ENCODE measurements around the gene ANGEL1.

Gene ANGEL1

DNA sequence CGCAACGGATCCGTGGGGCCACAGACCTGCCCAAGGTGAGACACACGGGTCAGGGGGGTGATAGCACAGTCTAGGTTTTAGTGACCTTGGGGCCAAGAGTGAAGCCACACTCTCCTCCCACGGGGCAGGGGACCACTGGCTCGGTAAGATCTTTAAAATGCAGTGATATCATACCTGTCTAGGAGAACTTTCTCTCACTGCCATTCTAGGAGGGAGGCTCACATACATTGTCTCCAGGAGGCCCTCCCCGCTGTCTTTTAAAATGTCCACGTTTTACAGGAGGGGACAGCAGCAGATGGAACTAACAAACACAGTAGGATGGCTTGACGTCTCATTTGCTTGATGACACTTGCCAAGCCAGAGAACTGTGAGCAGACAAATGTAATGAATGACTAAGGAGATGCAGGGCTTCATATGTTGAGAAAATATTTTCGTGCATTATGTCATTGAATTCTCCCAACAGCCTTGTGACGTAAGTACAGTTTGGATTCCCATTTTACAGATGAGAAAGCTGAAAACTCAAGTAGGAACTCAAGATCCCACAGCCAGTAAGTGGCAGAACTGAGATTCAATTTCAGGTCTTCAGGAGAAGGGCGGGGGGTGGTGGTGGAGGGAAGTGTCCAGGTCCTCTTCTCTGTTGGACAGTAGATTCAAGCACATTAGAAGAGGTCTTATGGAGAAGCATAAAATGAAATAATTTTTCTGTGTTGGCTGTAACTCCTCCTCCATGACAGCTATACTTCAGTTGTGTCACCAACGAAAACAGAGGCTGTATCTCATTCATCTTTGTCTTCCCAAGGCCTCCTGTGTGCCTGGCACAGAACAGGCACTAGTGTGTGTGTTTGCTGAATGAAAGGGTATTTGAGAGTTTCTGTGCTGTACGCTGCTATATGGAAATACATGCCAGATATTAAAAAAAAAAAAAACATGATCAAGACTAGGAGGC, 49.3 kb downstream of the ANGEL1 start:
- no peak for DNase-seq

DNA sequence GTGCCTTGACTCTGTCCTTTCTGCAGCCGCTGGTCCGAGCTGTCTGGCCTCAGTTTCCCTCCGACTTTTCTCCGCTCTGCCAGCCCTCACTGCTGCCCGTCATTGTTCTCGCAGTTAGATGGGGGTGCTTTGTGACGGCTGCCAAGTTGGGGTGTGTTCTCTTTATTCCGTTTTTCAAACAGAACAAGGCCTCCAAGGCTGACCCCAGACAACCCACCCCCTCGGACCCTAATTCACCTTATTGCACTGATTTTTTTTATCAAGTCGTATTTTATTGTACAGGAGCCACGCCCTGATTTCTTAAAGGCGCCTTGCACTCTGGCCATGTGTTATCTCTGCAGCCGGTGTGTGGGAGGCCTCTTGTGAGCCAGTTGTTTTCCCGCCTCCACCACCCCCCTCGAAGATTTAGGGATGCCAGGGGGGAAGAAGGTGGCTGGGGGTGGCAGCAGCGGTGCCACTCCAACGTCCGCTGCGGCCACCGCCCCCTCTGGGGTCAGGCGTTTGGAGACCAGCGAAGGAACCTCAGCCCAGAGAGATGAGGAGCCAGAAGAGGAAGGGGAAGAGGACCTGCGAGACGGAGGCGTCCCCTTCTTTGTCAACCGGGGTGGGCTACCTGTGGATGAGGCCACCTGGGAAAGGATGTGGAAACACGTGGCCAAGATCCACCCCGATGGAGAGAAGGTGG, 50.1 kb downstream of the ANGEL1 start:
- DNase-seq, result no peak

DNA sequence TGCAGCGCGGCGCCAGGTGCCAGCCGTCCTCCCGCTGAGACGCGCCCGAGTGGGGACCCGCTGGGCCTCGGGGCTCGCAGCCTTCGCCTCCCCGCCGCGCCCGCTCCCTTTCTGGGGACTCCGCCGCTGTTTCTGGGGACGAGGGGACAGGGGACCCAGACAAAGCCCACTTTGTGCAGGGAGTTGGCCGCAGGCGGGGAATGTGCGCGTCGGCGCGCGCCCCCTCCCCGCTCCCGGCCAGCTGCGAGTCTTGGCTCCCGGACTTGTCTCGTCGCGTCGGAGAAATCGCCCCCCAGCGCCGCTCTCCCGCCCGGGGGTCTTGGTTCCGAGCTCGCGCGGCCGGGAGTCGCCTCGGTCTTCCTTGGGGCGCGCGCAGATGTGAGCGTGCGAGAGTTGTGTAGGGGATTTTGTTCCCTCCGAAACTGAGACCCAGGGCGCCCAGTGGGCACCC, 50.7 kb downstream of the ANGEL1 start:
- DNase-seq, result no peak

DNA sequence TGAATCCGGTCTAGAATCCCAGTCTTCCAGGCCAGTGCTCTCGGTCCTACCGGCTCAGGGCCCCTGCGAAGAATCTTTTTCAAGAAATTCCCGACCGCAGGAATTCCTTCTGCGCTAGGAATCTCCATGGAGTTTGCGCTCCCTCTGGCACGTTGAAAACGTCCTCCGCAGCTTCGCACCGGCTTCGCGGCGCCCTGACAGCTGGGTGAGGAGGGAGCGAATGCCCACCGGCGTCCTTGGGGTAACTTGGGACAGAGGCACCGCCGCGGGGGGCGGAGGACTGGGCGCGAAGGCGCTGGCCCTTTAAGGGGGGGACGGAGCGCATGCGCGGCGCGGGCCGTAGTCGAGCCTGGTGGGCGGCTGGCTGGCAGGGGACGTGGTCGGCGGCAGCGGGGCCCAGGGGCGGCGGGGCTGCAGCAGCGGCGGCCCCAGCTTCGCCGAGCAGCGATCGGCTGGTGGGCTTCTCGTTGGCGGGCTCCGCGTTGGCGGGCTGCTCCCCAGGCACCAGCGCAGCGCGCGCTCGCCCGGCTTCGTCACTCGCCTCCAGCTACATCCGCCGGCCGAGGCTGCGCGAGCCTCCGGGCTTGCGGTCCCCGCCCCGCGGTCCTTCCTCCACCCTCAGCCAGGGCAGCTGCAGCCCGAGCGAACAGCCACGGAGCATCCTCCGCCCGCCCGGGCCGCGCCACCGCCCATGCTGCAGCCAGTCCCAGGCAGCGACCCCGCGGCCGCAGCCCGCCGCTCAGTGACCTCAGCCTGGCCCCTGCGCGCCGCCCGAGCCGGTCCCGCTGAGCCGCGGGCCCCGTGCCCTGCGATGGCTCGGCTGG, 51.3 kb downstream of the ANGEL1 start, which contains the start of gene VASH1:
TSS of gene VASH1 (plus strand) at position 333 of the 824 bp plus-strand sequence. CDS start 1,354 bp downstream, outside the sequence.
- DNase-seq, result no peak

DNA sequence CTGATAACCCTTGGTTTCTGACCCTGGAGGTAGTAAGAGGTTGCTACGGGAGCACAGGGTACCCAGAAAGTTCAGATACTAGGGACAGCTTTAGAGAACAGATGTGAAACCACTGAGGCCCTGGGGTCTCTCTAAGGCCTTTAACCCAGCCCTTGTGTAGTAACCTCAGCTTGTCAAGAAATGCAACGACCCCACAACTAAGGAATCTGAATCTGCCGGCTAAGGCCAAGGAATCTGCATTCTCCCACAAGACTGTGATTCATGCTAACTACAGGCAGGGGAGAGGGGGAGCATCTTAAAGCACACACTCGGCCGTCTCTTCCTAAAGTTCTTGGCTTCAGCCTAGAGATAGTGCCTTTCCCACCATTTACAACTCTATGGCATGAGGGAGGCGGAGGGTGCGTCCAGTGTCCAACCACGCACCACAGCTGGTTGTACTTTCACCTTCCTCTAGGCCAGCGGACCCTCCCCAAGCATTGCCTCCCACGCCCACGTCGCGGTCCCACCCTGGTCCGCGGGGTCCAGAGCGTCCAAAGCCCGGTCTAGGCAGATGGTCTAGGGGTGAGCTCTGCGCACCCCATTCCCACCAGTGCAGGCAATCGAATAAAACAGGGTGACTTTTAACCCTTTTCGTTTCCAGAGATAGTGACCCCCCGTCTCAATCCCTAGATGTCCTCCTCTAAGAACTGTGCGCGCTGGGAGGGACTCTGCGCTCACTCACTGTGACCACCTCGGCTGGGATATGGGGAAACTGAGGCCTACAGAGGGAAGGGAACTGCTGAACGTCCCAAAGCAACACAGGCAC, 52.1 kb downstream of the ANGEL1 start:
- DNase-seq, result no peak

DNA sequence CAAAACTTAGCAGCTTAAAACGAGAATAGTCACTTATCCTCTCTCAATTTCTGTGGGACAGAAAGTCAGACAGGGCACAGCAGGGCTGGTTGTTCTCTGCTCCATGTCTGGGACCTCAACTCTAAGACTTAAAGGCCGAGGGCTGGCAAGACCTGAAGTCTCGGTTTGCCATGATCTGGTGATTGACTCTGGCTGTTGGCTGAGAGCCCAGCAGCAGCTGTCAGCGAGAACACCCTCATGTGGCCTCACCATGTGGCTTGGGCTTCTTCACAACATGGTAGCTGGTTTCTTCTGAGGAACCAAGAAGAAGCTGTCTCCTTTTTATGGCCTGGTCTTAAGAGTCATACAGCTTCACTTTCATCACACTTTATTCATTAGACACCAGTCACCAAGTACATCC, 53.1 kb downstream of the ANGEL1 start:
- DNase-seq, result no peak

DNA sequence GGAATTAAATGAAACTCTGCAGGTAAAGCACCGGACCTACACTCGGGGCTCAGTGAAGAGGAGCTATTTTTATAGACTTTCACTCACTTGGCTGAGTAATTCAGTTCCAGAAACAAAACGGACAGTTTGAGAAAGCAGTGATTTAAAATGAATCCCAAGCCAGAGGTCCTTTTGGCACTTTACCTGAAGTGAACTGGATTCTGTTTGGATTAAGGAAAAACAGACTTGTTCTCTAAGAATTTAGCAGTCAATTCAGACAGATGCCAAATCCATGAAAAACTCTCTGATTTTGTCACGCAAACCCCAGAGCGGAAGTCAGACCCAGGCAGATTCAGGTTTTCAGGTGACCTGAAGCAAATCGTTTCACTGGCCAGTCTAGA, 56.3 kb downstream of the ANGEL1 start:
- DNase-seq, result no peak

DNA sequence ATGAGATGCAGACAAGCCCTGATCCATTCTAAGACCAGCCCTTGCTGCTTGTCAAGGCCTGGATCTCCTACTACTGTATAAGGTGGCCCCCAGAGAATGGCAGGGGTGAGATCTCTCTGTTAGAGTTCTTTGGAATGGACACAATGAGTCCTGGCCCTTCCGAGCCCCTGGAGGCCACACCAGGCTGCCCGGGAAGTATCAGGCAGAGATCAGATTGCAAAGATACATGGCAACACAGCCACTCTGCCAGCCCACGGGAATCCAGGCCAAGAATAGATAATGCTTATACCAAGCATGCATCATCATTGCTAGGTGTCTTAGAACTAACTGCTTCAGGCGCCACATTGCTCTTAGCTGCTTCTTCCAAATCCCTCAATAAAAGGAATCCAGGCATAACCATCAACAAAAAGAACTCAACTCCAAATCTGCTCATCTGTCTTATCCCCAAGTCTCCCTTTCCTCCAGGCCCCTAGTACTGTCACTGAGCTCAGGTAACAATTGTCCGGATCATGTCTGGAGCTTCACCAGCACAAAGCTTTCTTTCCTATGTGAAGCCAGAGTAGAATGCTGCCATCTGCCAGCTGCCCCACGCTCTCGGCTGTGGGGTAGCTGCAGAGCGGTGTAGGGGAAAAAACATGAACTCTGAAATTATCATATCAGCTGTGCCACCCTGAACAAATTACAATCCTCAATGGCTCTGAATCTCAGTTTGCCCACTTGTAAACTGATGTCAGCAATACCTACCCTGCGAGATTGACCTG, 56.9 kb downstream of the ANGEL1 start:
- DNase-seq, result no peak

DNA sequence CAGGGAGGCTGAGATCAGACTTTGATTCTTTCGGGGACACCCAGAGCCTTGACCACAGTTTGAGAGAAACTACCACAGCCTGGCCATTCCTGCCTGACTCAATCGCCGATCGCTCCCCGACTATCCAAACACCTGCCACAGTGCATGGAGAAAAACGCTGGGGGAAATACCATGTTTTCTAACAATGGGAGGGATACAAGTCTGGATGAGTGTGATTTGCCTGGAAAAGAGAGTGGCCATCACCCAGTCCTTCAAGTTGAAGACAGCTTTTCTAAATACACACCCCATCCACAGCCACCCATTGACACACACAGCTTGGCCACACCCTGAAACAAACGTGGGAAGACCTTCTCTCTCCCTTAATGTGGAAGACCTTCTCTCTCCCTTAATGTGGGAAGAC, 58.1 kb downstream of the ANGEL1 start:
- DNase-seq, result no peak

DNA sequence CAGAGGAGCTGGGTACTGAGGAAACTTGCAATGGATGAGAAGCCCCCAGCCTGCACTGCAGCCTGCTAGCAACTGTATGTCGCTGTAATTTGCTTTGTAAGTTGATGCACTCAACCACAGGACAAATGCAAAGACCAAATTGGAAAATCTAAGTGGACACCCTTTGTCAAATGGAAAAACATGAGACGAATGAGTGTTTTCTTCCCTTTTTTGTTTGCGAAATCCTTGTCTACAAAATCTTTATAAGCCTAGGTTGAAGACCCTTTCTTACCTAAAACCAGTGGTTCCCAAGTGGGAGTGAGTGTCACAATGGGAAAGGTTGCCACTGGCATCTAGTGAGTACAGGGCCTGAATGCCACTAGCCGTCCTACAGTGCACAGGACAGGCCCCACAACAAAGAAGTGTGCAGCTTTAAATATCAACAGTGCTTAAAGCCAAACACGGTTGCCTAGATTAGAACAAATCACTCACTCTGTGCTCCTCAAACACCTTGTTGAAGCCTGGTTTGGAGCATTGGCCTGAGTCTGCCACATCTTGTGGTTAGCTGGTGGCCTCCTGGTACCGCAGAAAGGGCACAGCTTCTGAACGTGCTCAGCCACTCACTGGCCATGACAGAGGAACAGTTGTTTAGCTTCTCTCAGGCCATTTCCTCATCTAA, 59.0 kb downstream of the ANGEL1 start:
- no peak for DNase-seq

DNA sequence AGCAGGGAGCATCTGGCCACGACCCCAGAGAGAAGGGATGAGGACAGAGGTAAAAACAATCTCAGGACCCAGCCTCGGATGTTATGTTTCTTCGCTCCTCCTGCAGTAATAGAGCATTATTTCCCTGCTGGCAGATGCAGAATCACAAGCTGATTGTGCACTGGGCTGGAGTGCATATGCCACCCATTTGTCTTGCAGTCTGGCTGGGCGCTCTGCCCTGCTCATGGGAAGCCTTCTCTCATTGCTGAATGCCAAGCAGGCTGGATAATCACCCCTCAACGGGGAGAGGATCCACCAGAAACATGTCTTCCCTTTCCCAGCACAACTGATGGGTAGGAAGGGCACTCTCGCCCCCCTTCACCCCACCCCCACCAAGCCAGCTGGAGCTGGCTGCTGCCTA, 59.9 kb downstream of the ANGEL1 start:
- DNase-seq, result no peak

DNA sequence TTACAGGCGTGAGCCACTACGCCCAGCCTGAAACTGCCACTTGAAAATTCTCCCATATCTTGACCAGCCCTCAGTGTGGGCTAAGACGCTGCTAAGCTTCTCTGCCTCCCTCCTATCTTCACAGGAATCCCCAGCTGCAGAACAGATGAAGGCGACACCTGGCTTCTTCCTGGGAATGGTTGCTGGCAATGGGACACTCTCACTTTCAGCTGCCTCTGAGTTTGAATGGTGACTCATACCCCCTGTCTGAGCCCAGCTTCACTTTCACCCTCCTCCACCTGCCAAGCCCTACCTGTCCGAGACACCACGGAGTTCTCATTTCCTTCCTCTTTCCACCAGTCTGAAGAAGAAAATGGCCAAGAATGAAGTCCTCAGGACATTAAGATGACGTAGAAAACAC, 69.7 kb downstream of the ANGEL1 start:
- DNase-seq, result no peak

DNA sequence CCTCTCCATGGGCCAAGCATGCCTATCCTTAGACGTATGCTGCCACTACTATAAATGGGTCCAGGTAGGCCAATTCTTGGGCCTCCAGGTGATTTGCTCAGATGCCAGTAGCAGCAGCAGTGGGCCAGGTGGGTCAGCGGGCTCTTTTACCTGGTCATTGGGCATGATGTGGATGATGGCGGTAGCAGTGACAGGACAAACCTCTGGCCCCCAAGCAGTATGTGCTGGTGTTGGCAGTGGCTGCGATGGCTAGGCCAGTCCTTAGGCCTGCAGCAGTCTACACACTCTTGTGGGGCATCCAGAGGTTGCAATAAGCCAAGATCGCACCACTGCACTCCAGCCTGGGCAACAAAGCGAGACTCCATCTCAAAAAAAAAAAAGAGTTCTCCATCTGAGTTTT, 70.5 kb downstream of the ANGEL1 start:
- no peak for DNase-seq

DNA sequence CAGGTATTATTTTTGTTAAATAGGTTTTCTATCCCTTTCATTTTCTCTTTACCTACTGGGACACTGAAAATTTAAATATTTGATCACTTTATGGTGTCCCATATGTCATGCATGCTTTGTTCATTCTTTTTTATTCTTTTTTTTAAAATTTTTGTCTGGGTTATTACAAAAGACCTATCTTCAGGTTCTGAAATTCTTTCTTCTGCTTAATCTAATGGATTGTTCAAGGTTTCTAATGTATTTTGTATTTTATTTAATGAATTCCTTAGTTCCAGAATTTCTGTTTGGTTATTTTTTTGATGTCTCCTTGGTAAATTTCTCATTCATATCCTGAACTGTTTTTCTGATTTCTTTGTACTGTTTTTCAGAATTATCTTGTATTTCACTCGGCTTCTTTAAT, 71.6 kb downstream of the ANGEL1 start:
- no peak for DNase-seq
